HepG2 (cell line): ENCODE results near the gene TRAF3. TPM values are rescaled to one million over a fixed set of nuclear protein-coding genes. Genes with fewer than 3 reads are reported as not detected.

Experiments
- AHR ChIP-seq: IDR thresholded peaks from 2 replicates; pipeline ENCODE4 v1.6.1; 2018; ENCODE audit warnings: missing genetic modification reagents, missing compliant biosample characterization
- CHD2 ChIP-seq: IDR thresholded peaks from 2 replicates; pipeline ENCODE4 v1.6.1; 2011; ENCODE audit warnings: low read depth, low read length, improper control_type of control experiment
- GATAD2A ChIP-seq: IDR thresholded peaks from 2 replicates; pipeline ENCODE4 v1.6.1; 2016
- REXO4 ChIP-seq: sonication (generic); formaldehyde crosslinking; IDR thresholded peaks from 2 replicates; pipeline ENCODE4 v1.8.0; 2022; ENCODE audit warnings: missing genetic modification reagents, mild to moderate bottlenecking, borderline replicate concordance
- RNF2 ChIP-seq: fragments of 450-650 bp; conservative IDR thresholded peaks from 2 replicates; pipeline ENCODE4 v1.6.1; 2016; ENCODE audit warnings: low read depth
- SMARCC2 ChIP-seq: fragments of 450-650 bp; IDR thresholded peaks from 2 replicates; pipeline ENCODE4 v1.6.1; 2017; ENCODE audit warnings: antibody characterized with exemption, mild to moderate bottlenecking
- SRSF1 ChIP-seq: fragments of 200-400 bp; formaldehyde crosslinking; optimal IDR thresholded peaks from 2 replicates; pipeline ENCODE3; 2017; ENCODE audit warnings: mild to moderate bottlenecking, low read depth, low read length, moderate library complexity
- SRSF9 ChIP-seq: fragments of 200-400 bp; formaldehyde crosslinking; IDR thresholded peaks from 2 replicates; pipeline ENCODE4 v1.6.1; 2018; ENCODE audit warnings: borderline replicate concordance, mild to moderate bottlenecking, low read depth, low read length; ENCODE audit not compliant: insufficient read depth, poor library complexity, severe bottlenecking
- ZNF446 ChIP-seq: sonication (generic); formaldehyde crosslinking; IDR thresholded peaks from 2 replicates; pipeline ENCODE4 v1.5.0; 2020; ENCODE audit warnings: mild to moderate bottlenecking, missing genetic modification reagents
- ZNF792 ChIP-seq: IDR thresholded peaks from 2 replicates; pipeline ENCODE4 v1.6.1; 2016
- polyA plus RNA-seq, 8 experiments: library from polyadenylated mRNA; depleted of rRNA in 3 of 8; stranded (reverse) in 7 of 8; unstranded in 1 of 8; fragments of >200 nt; fragmentation: Illumina TruSeq in 4 of 8; extraction: Trizol in 4 of 8; gene quantifications; 2 replicates each; pipeline versions ENCODE4 v1.2.1 to v1.2.3, GENCODE V29; 2011 to 2016; ENCODE audit warnings: low read depth in 4 of 8, missing spikeins in 1 of 8, mixed read lengths in 1 of 8; ENCODE audit not compliant: insufficient read depth in 1 of 8
- total RNA-seq, 5 experiments: library from RNA; depleted of rRNA; stranded (reverse); fragments of >200 nt; fragmentation: Illumina TruSeq; extraction: Trizol; gene quantifications; 2 replicates each; pipeline ENCODE4 v1.2.3, GENCODE V29; 2016; ENCODE audit warnings: low read depth in 1 of 5
- TF ChIP-seq, protein P1 (sequence below): sonication (generic); formaldehyde crosslinking; IDR thresholded peaks from 2 replicates; pipeline ENCODE4 v1.4.0; 2020; ENCODE audit warnings: mild to moderate bottlenecking, missing genetic modification reagents
- TF ChIP-seq, protein P2 (sequence below): sonication (generic); formaldehyde crosslinking; IDR thresholded peaks from 2 replicates; pipeline ENCODE4 v1.5.0; 2020; ENCODE audit warnings: mild to moderate bottlenecking, missing genetic modification reagents
- TF ChIP-seq, protein P3 (sequence below): IDR thresholded peaks from 2 replicates; pipeline ENCODE4 v1.6.1; 2016; ENCODE audit warnings: low read depth, borderline replicate concordance
- TF ChIP-seq, protein P4 (sequence below): sonication (generic); formaldehyde crosslinking; conservative IDR thresholded peaks from 2 replicates; pipeline ENCODE4 v1.4.0; 2020; ENCODE audit warnings: missing genetic modification reagents
- TF ChIP-seq, protein P5 (sequence below): sonication (generic); formaldehyde crosslinking; IDR thresholded peaks from 2 replicates; pipeline ENCODE4 v1.9.0; 2021; ENCODE audit warnings: mild to moderate bottlenecking, missing genetic modification reagents

TRAF3 gene
- total and polyA plus RNA-seq, 2 of the 13 experiments (the other 11 are each of a cell fraction or from before 2014, with no cell fraction given) = 6.9 to 12.2 TPM

DNA sequence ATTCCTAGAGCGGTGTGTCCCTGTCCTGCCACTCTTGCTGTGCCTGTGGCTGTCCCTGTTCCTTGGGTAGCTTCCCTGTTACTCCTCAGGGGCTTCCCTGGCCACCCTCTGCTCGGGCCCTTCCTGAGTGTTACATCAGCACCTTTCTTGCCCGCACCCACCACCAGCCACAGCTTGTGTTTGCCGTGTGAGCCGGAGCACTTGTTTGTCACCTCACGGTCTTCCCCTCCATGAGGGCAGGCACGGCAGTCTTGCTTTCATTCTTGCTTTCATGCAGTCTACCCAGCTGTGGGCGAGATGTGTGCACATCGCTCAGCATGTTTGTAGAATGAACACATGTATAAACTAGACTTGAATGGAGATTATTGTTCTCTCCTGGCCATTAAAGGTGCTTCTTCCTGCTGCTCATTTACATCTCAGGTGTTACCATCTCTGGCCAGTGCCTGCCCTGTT lies 42.0 kb downstream of the TRAF3 start (continued):
- TF ChIP-seq, protein P1, sequence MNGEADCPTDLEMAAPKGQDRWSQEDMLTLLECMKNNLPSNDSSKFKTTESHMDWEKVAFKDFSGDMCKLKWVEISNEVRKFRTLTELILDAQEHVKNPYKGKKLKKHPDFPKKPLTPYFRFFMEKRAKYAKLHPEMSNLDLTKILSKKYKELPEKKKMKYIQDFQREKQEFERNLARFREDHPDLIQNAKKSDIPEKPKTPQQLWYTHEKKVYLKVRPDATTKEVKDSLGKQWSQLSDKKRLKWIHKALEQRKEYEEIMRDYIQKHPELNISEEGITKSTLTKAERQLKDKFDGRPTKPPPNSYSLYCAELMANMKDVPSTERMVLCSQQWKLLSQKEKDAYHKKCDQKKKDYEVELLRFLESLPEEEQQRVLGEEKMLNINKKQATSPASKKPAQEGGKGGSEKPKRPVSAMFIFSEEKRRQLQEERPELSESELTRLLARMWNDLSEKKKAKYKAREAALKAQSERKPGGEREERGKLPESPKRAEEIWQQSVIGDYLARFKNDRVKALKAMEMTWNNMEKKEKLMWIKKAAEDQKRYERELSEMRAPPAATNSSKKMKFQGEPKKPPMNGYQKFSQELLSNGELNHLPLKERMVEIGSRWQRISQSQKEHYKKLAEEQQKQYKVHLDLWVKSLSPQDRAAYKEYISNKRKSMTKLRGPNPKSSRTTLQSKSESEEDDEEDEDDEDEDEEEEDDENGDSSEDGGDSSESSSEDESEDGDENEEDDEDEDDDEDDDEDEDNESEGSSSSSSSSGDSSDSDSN (CRISPR knock-in tag) = peak; percentile 28; the same call in 1 of the 2 replicates
- no peak for TF ChIP-seq ZNF792 (CRISPR knock-in tag)
- no peak for TF ChIP-seq RNF2
- TF ChIP-seq, protein P2, sequence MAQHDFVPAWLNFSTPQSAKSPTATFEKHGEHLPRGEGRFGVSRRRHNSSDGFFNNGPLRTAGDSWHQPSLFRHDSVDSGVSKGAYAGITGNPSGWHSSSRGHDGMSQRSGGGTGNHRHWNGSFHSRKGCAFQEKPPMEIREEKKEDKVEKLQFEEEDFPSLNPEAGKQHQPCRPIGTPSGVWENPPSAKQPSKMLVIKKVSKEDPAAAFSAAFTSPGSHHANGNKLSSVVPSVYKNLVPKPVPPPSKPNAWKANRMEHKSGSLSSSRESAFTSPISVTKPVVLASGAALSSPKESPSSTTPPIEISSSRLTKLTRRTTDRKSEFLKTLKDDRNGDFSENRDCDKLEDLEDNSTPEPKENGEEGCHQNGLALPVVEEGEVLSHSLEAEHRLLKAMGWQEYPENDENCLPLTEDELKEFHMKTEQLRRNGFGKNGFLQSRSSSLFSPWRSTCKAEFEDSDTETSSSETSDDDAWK (CRISPR knock-in tag) = no peak
- TF ChIP-seq SMARCC2 = no peak
- TF ChIP-seq REXO4 (CRISPR knock-in tag) = no peak
- no peak for TF ChIP-seq CHD2
- TF ChIP-seq SRSF9 = no peak
- TF ChIP-seq, protein P3, sequence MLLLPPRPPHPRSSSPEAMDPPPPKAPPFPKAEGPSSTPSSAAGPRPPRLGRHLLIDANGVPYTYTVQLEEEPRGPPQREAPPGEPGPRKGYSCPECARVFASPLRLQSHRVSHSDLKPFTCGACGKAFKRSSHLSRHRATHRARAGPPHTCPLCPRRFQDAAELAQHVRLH = no peak
- no peak for TF ChIP-seq AHR (CRISPR knock-in tag)
- TF ChIP-seq, protein P4, sequence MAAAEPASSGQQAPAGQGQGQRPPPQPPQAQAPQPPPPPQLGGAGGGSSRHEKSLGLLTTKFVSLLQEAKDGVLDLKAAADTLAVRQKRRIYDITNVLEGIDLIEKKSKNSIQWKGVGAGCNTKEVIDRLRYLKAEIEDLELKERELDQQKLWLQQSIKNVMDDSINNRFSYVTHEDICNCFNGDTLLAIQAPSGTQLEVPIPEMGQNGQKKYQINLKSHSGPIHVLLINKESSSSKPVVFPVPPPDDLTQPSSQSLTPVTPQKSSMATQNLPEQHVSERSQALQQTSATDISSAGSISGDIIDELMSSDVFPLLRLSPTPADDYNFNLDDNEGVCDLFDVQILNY (CRISPR knock-in tag) = no peak
- TF ChIP-seq, protein P5, sequence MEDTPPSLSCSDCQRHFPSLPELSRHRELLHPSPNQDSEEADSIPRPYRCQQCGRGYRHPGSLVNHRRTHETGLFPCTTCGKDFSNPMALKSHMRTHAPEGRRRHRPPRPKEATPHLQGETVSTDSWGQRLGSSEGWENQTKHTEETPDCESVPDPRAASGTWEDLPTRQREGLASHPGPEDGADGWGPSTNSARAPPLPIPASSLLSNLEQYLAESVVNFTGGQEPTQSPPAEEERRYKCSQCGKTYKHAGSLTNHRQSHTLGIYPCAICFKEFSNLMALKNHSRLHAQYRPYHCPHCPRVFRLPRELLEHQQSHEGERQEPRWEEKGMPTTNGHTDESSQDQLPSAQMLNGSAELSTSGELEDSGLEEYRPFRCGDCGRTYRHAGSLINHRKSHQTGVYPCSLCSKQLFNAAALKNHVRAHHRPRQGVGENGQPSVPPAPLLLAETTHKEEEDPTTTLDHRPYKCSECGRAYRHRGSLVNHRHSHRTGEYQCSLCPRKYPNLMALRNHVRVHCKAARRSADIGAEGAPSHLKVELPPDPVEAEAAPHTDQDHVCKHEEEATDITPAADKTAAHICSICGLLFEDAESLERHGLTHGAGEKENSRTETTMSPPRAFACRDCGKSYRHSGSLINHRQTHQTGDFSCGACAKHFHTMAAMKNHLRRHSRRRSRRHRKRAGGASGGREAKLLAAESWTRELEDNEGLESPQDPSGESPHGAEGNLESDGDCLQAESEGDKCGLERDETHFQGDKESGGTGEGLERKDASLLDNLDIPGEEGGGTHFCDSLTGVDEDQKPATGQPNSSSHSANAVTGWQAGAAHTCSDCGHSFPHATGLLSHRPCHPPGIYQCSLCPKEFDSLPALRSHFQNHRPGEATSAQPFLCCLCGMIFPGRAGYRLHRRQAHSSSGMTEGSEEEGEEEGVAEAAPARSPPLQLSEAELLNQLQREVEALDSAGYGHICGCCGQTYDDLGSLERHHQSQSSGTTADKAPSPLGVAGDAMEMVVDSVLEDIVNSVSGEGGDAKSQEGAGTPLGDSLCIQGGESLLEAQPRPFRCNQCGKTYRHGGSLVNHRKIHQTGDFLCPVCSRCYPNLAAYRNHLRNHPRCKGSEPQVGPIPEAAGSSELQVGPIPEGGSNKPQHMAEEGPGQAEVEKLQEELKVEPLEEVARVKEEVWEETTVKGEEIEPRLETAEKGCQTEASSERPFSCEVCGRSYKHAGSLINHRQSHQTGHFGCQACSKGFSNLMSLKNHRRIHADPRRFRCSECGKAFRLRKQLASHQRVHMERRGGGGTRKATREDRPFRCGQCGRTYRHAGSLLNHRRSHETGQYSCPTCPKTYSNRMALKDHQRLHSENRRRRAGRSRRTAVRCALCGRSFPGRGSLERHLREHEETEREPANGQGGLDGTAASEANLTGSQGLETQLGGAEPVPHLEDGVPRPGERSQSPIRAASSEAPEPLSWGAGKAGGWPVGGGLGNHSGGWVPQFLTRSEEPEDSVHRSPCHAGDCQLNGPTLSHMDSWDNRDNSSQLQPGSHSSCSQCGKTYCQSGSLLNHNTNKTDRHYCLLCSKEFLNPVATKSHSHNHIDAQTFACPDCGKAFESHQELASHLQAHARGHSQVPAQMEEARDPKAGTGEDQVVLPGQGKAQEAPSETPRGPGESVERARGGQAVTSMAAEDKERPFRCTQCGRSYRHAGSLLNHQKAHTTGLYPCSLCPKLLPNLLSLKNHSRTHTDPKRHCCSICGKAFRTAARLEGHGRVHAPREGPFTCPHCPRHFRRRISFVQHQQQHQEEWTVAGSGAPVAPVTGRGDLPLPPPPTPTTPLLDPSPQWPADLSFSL (CRISPR knock-in tag) = no peak
- no peak for TF ChIP-seq SRSF1
- peak; percentile 44; the same call in 1 of the 2 replicates for TF ChIP-seq GATAD2A
- no peak for TF ChIP-seq ZNF446 (CRISPR knock-in tag)
